Transverse colon (tissue), 4 donors: Measurements from ENCODE around the gene SDHB.

Experiments
- POLR2A ChIP-seq: fragments of 450-650 bp; IDR thresholded peaks from one replicate; pipeline ENCODE4 v1.6.1; 2016; ENCODE audit warnings: antibody characterized with exemption, mild to moderate bottlenecking, moderate library complexity
- POLR2AphosphoS5 ChIP-seq, 3 donors: sonication (generic); formaldehyde crosslinking; IDR thresholded peaks; one replicate each; pipeline ENCODE4 v1.6.1; 2016; ENCODE audit warnings: antibody characterized with exemption in 3 of 3
- TF ChIP-seq, protein P1 (sequence below), 5 experiments: fragments of 200-600 bp in 3 of 5; fragments of 450-650 bp in 2 of 5; sonication (generic) in 3 of 5; IDR thresholded peaks; 1 replicate in 2 of 5; 2 replicates in 3 of 5; pipeline ENCODE4 v1.5.1; 2016 to 2017; ENCODE audit warnings: antibody characterized with exemption in 5 of 5, inconsistent platforms in 3 of 5, mild to moderate bottlenecking in 2 of 5, moderate library complexity in 1 of 5

DNA sequence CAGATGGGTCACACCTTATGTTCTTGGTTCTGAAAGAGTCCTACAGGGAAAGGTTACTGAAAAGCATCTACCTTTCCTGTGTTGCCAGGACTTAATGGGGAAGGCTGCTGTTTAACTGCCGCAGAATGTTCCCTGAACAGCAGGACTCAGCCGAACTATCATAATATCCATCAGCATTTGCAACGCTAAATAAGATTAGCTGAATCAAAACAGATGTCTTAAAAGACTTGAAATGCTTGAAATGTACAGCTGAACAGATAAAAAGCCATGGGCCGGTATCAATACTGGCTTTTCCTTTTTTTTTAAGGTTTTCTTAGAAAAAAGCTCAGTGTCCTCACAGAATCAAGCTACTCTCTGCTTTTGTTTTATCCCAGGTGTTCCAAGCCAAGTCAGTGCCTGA lies 22.4 kb downstream of the SDHB start:
- TF ChIP-seq, protein P1, sequence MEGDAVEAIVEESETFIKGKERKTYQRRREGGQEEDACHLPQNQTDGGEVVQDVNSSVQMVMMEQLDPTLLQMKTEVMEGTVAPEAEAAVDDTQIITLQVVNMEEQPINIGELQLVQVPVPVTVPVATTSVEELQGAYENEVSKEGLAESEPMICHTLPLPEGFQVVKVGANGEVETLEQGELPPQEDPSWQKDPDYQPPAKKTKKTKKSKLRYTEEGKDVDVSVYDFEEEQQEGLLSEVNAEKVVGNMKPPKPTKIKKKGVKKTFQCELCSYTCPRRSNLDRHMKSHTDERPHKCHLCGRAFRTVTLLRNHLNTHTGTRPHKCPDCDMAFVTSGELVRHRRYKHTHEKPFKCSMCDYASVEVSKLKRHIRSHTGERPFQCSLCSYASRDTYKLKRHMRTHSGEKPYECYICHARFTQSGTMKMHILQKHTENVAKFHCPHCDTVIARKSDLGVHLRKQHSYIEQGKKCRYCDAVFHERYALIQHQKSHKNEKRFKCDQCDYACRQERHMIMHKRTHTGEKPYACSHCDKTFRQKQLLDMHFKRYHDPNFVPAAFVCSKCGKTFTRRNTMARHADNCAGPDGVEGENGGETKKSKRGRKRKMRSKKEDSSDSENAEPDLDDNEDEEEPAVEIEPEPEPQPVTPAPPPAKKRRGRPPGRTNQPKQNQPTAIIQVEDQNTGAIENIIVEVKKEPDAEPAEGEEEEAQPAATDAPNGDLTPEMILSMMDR (IDR thresholded peaks at IDR 0.05), result no peak
- TF ChIP-seq POLR2AphosphoS5 (IDR thresholded peaks at IDR 0.05) (no peak), POLR2A (no peak)
